IPS DF 6.9 (cell line): ENCODE results near the gene ROPN1L.

ENCODE experiments used
- DNase-seq: peaks from one replicate; pipeline ENCODE4 v3.0.0-alpha.2; 2013; ENCODE audit warnings: low read depth, low spot score
- H3K27ac ChIP-seq: one replicate; pipeline ENCODE4 v1.5.1; 2013; ENCODE audit warnings: low read length, control low read depth
- H3K27me3 ChIP-seq: 2 replicates; pipeline ENCODE4 v1.6.1; 2013; ENCODE audit warnings: mild to moderate bottlenecking, low read length; ENCODE audit not compliant: control insufficient read depth, insufficient read depth
- H3K36me3 ChIP-seq: 2 replicates; pipeline ENCODE4 v1.6.1; 2013; ENCODE audit warnings: low read length; ENCODE audit not compliant: control insufficient read depth, insufficient read depth
- H3K4me1 ChIP-seq: 2 replicates; pipeline ENCODE4 v1.6.1; 2013; ENCODE audit warnings: low read length; ENCODE audit not compliant: control insufficient read depth, insufficient read depth
- H3K4me3 ChIP-seq: 2 replicates; pipeline ENCODE4 v1.5.1; 2013; ENCODE audit warnings: mild to moderate bottlenecking, low read length
- H3K9me3 ChIP-seq: 2 replicates; pipeline ENCODE4 v1.6.1; 2013; ENCODE audit warnings: low read length, inconsistent platforms; ENCODE audit not compliant: control insufficient read depth, insufficient read depth
- WGBS: extraction: QIAGEN DNeasy Blood & Tissue Kit; methylation state at CpG from one replicate; pipeline ENCODE4 v1.1.7; 2013; ENCODE audit warnings: mixed read lengths, missing lambda C conversion rate; ENCODE audit not compliant: insufficient read length, insufficient coverage; 5-methylcytosine and 5-hydroxymethylcytosine counted together

The ROPN1L gene

GRCh38 chr5:10445352-10445751 lies 3.7 kb downstream of the ROPN1L start:
- H3K27me3 ChIP-seq, result no peaks in the 10 kb centered on the region; the same call in 1 of the 2 replicates
- DNase-seq, result no peak
- no peaks in the 10 kb centered on the region for H3K9me3 ChIP-seq
- no peak overlapping the region for H3K27ac ChIP-seq
- H3K36me3 ChIP-seq, result no peaks in the 10 kb centered on the region
- WGBS, result no CpG with 5 or more reads among the region's 8 CpGs
- H3K4me1 ChIP-seq, result no peaks in the 10 kb centered on the region
- H3K4me3 ChIP-seq, result no peak overlapping the region

DNA sequence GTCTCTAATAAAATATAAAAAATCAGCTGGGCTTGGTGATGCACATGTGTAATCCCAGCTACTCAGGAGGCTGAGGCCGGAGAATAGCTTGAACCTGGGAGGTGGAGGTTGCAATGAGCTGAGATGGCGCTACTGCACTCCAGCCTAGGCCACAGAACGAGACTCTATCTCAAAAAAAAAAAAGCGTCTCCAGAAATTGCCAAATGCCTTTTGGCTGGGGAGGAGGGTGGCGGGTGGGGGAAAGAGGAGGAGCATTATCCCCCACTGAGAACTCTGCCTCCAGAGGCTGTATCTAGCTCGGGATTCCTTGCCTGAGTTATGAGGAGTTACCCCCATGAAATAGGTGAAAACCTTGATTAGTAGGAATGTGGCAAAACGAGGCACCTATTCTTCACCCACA lies 4.8 kb downstream of the ROPN1L start:
- Histone ChIP-seq H3K27ac (no peak overlapping the region), H3K9me3 (no peaks in the 10 kb centered on the region), H3K27me3 (no peaks in the 10 kb centered on the region; the same call in 1 of the 2 replicates), H3K36me3 (no peaks in the 10 kb centered on the region), H3K4me1 (no peaks in the 10 kb centered on the region), H3K4me3 (no peak overlapping the region)
- DNase-seq, result no peak
- no CpG with 5 or more reads among the region's 7 CpGs for WGBS

GRCh38 chr5:10447041-10447440 lies 5.4 kb downstream of the ROPN1L start:
- no peaks in the 10 kb centered on the region for H3K36me3 ChIP-seq
- no peaks in the 10 kb centered on the region for H3K9me3 ChIP-seq
- no peak overlapping the region for H3K27ac ChIP-seq
- no peak overlapping the region for H3K4me3 ChIP-seq
- no peaks in the 10 kb centered on the region for H3K4me1 ChIP-seq
- no peak for DNase-seq
- WGBS, result no CpG with 5 or more reads among the region's 4 CpGs
- H3K27me3 ChIP-seq, result no peaks in the 10 kb centered on the region; the same call in 1 of the 2 replicates

DNA sequence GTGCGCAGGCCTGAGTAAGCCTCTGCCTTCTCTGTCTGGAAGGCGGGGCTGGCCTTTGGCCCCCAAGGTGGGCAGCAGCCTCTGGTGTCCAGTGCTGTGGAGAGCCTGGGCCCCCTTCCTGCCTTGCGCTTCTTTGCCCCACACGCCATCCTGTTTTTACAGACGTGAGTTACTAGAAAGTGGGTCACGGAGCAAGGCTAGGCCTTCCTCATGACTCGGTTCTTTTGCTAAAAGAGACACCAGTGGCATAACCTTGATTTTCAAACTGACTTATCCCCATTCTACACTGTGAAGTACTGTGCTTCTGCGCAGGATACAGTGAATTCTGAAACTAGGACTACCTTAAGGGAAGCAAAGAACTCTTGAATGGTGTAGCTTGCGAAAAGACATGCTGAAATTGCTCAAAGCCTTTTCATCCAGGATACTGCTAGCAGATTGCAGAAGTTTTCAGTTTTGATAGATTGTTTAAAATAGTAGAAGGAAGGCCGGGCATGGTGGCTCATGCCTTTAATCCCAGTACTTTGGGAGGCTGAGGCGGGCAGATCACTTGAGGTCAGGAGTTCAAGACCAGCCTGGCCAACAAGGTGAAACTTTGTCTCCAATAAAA lies 7.2 kb downstream of the ROPN1L start:
- Histone ChIP-seq H3K27ac (no peak overlapping the region), H3K27me3 (no peaks in the 10 kb centered on the region), H3K9me3 (no peaks in the 10 kb centered on the region), H3K36me3 (no peaks in the 10 kb centered on the region), H3K4me1 (no peaks in the 10 kb centered on the region), H3K4me3 (no peak overlapping the region)
- no CpG with 5 or more reads among the region's 11 CpGs for WGBS
- DNase-seq, result no peak

DNA sequence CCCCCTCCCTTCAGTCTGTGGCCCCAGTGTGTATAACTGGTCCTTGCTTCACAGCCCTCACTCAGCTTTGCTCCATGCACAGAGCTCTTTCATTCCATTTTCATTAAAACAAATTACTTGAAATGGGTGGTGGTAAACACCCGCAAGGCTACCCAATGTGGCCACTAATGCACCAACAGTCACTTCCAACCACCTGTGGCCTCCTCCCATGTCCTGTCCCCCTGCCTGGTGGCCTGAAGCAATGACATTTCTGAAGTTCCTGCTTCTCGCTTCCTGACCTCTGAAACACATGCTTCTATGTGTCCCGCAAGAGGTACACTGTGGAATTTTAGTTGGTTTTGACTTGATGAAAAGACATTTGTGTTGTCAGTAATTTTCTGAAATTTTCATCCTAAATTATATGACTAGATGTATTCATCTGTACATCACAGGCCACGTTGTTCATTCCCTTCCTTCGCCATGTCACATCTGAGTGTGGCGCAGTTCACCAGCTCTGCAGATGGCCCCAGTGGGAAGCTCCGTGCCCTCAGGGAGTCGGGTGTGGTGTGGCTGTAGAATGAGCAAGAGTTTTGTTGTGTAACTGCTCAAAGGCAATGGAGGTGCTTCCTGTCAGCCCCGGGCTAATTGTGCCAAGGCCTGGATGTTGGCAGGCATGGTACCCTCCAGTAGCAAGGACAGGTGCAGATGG lies 9.6 kb downstream of the ROPN1L start:
- Histone ChIP-seq H3K4me3 (no peak overlapping the region), H3K36me3 (no peaks in the 10 kb centered on the region), H3K27me3 (no peaks in the 10 kb centered on the region), H3K9me3 (no peaks in the 10 kb centered on the region), H3K27ac (no peak overlapping the region), H3K4me1 (peaks cover 6% of the 10 kb centered on the region)
- no CpG with 5 or more reads among the region's 9 CpGs for WGBS
- no peak for DNase-seq

DNA sequence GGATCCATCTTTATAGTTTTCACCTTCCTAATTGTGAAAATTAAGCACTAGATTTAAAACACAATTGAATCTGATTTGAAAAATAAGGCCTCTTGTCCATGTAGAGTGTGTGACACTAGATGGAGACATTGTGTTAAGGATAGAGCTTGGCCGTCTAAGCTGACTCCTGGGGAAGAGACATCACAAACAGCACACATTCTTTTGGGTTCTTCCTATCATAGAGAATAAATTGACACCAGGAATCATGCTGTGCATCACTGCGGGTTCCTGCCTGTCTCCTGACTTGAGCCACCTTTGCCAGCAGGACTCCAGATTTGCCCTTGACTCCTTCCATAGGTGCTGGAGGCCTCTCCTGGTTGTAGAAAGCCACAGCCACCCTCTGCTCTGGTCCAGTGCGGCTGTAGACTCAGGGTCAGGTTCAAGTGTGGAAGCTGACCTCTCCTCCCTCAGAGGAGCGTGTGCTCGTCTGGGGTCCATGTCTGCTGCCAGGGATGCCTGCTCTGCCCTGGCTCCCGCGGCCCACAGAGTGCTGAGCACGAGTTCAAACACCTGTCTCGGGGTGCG lies 11.2 kb downstream of the ROPN1L start:
- no peak overlapping the region for H3K27ac ChIP-seq

GRCh38 chr5:10453545-10453944 lies 11.9 kb downstream of the ROPN1L start:
- no peaks in the 10 kb centered on the region for H3K27me3 ChIP-seq
- H3K36me3 ChIP-seq, result no peaks in the 10 kb centered on the region
- H3K4me1 ChIP-seq, result peaks cover 6% of the 10 kb centered on the region
- H3K27ac ChIP-seq, result no peak overlapping the region
- no CpG with 5 or more reads among the region's 8 CpGs for WGBS
- H3K9me3 ChIP-seq, result no peaks in the 10 kb centered on the region
- DNase-seq, result no peak
- H3K4me3 ChIP-seq, result no peak overlapping the region

More for the DNA sequence above, 11.2 kb downstream of the ROPN1L start:
- no peak for DNase-seq
- Histone ChIP-seq H3K36me3 (no peaks in the 10 kb centered on the region), H3K4me3 (no peak overlapping the region), H3K4me1 (peaks cover 6% of the 10 kb centered on the region), H3K9me3 (no peaks in the 10 kb centered on the region), H3K27me3 (no peaks in the 10 kb centered on the region)
- WGBS, result no CpG with 5 or more reads among the region's 10 CpGs

- Histone ChIP-seq H3K4me3 (no peak overlapping the region), H3K9me3 (no peaks in the 10 kb centered on the region), H3K27me3 (no peaks in the 10 kb centered on the region), H3K27ac (no peak overlapping the region), H3K36me3 (no peaks in the 10 kb centered on the region), H3K4me1 (peaks cover 6% of the 10 kb centered on the region)
- no peak for DNase-seq
- WGBS, result no CpG with 5 or more reads among the region's 19 CpGs
Observed at GRCh38 chr5:10454591-10455276, 13.1 kb downstream of the ROPN1L start.

DNA sequence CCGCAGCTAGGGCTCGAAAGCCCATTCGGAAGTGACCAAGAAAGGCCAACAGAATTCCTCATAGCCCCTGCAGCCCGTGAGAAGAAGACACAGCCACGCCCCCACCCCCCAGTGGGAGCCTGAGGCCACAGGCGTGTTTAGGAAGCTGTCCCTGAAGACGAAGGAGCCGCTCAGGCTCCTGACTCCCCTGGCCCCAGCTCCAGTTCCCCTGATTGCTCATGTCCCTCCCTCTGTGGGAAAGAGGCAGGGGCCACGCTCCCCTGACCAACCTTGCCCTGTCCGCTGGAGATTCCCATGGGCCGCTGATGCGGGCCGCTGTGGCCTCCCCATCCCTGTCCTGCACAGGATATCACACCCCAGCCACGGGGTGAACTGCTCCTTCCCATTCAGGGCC lies 13.6 kb downstream of the ROPN1L start:
- H3K27me3 ChIP-seq, result no peaks in the 10 kb centered on the region
- peaks cover 6% of the 10 kb centered on the region for H3K4me1 ChIP-seq
- no peaks in the 10 kb centered on the region for H3K36me3 ChIP-seq
- no peak for DNase-seq
- no peak overlapping the region for H3K4me3 ChIP-seq
- no peak overlapping the region for H3K27ac ChIP-seq
- no CpG with 5 or more reads among the region's 14 CpGs for WGBS
- H3K9me3 ChIP-seq, result no peaks in the 10 kb centered on the region

- Histone ChIP-seq H3K4me3 (no peak overlapping the region), H3K36me3 (no peaks in the 10 kb centered on the region), H3K27me3 (no peaks in the 10 kb centered on the region), H3K9me3 (no peaks in the 10 kb centered on the region), H3K27ac (no peak overlapping the region), H3K4me1 (peaks cover 6% of the 10 kb centered on the region)
- WGBS, result no CpG with 5 or more reads among the region's 26 CpGs
- DNase-seq, result no peak
Observed at GRCh38 chr5:10456583-10457420, 15.1 kb downstream of the ROPN1L start.
